Measurements from ENCODE around the gene PIGZ. TPM values are rescaled to one million over a fixed set of nuclear protein-coding genes. Genes with fewer than 3 reads are reported as not detected.

The PIGZ gene
- total RNA-seq, 1 experiment from 2014 or later: 0.15 TPM

GRCh38 chr3:196938124-196938523 is 30.5 kb downstream of the PIGZ start:
- Histone ChIP-seq H4K8ac (replicated peaks; ENCODE audit: insufficient read length, low read depth, low read length) (no peak overlapping the region), H3K9ac (ENCODE audit: extremely low read depth, insufficient read length, low read length) (no peak overlapping the region), H3T11ph (ENCODE audit: low read length) (no peak overlapping the region), H3K14ac (ENCODE audit: insufficient read depth, low read length) (no peak overlapping the region), H3K23me2 (ENCODE audit: insufficient read length, low read depth, low read length, poor library complexity, severe bottlenecking) (peaks cover 6% of the 10 kb centered on the region), H4K20me1 (ENCODE audit: control insufficient read depth, insufficient read depth, insufficient read length) (no peaks in the 10 kb centered on the region), H2BK15ac (ENCODE audit: low read depth, low read length) (no peak overlapping the region), H3K4me2 (ENCODE audit: insufficient read depth, insufficient read length, low read length) (no peak overlapping the region), H2BK5ac (ENCODE audit: insufficient read length, low read length) (no peak overlapping the region), H4K5ac (ENCODE audit: insufficient read length, low read depth, low read length) (no peak overlapping the region), H3K79me2 (ENCODE audit: insufficient read depth, low read length) (peaks cover 12% of the 10 kb centered on the region; the same call in 1 of the 2 replicates), H3K18ac (ENCODE audit: insufficient read length, low read depth, low read length) (no peak overlapping the region), H2AK5ac (ENCODE audit: insufficient read length, low read length) (no peak overlapping the region), H2AFZ (ENCODE audit: low read length) (no peak overlapping the region), H3K79me1 (ENCODE audit: insufficient read depth, low read depth, low read length, poor library complexity, severe bottlenecking) (peaks cover 3% of the 10 kb centered on the region), H3K27ac (ENCODE audit: insufficient read length, low read depth, low read length) (no peak overlapping the region), H2BK12ac (ENCODE audit: insufficient read length, low read depth, low read length) (no peak overlapping the region), H3K23ac (ENCODE audit: insufficient read length, low read depth, low read length) (no peak overlapping the region), H3K27me3 (ENCODE audit: insufficient read depth, low read length) (no peaks in the 10 kb centered on the region), H3K4me1 (ENCODE audit: insufficient read depth, low read length) (no peaks in the 10 kb centered on the region), H2BK20ac (ENCODE audit: low read depth, low read length, poor library complexity, severe bottlenecking) (no peak overlapping the region), H3K4ac (ENCODE audit: low read depth, low read length) (no peak overlapping the region), H4K91ac (ENCODE audit: insufficient read length, low read depth, low read length) (no peak overlapping the region), H3K56ac (ENCODE audit: insufficient read length, low read depth, low read length) (no peak overlapping the region), H2BK120ac (ENCODE audit: low read depth, low read length, poor library complexity, severe bottlenecking) (no peak overlapping the region), H3K9me3 (ENCODE audit: control insufficient read depth, low read depth, low read length) (no peaks in the 10 kb centered on the region)
- DNase-seq: no peak
- Mint-ChIP-seq H3K27ac (peak overlapping the region in 1 of 3 experiments; percentile 74; a peak in 3 of 7 replicates), H3K4me3 (no peak overlapping the region), H3K4me1 (peaks cover 4 to 16% of the 10 kb centered on the region in 2 experiments), H3K36me3 (ENCODE audit: insufficient read depth in 1 of 3, low read depth in 3 of 3) (peaks cover 43 to 76% (median 54%) of the 10 kb centered on the region in 3 experiments; a peak in 6 of 7 replicates), H3K9me3 (no peaks in the 10 kb centered on the region; a peak in 1 of 5 replicates), H3K27me3 (ENCODE audit: low read depth) (peaks cover 2% of the 10 kb centered on the region; the same call in 1 of the 2 replicates)
- no peak for TF ChIP-seq CTCF (conservative IDR thresholded peaks at IDR 0.05)
- no CpG with 5 or more reads among the region's 2 CpGs for WGBS (ENCODE audit: extremely low coverage, insufficient read length, low lambda C conversion rate)
